H1 (cell line): Measurements from ENCODE around the gene MYLK3.
"Not testable (repeated sequence)": the region's sequence is repeated elsewhere in the genome, so short reads cannot be mapped to it uniquely, and the experiment has no call there.

Experiments
- CTCF ChIP-seq, 3 experiments: IDR thresholded peaks; 1 replicate in 2 of 3; 2 replicates in 1 of 3; pipeline versions ENCODE4 v1.5.1 to v1.6.1; 2011; ENCODE audit warnings: low read length in 3 of 3, mild to moderate bottlenecking in 3 of 3, inconsistent platforms in 2 of 3, low read depth in 1 of 3, moderate library complexity in 1 of 3; ENCODE audit not compliant: insufficient read depth in 1 of 3; ENCODE audit errors: control extremely low read depth in 1 of 3
- EP300 ChIP-seq, 2 experiments: IDR thresholded peaks; 1 replicate in 1 of 2; 2 replicates in 1 of 2; pipeline ENCODE4 v1.6.1; 2011 to 2012; ENCODE audit warnings: low read depth in 2 of 2, low read length in 2 of 2, mild to moderate bottlenecking in 2 of 2, borderline replicate concordance in 1 of 2, inconsistent platforms in 1 of 2, moderate library complexity in 1 of 2
- POLR2A ChIP-seq, 2 experiments: IDR thresholded peaks; 1 replicate in 1 of 2; 2 replicates in 1 of 2; pipeline ENCODE4 v1.6.1; 2011; ENCODE audit warnings: low read depth in 2 of 2, low read length in 2 of 2, mild to moderate bottlenecking in 2 of 2; ENCODE audit errors: control extremely low read depth in 1 of 2
- POLR2AphosphoS5 ChIP-seq: IDR thresholded peaks from 2 replicates; pipeline ENCODE4 v1.6.1; 2011; ENCODE audit warnings: low read depth, low read length
- RFX5 ChIP-seq: IDR thresholded peaks from 2 replicates; pipeline ENCODE4 v1.6.1; 2011; ENCODE audit warnings: low read depth, low read length, improper control_type of control experiment, borderline replicate concordance
- TBP ChIP-seq: IDR thresholded peaks from 2 replicates; pipeline ENCODE4 v1.6.1; 2011; ENCODE audit warnings: low read depth, low read length, improper control_type of control experiment

GRCh38 chr16:46784569-46784968 lies 36.4 kb upstream of the MYLK3 start:
- TF ChIP-seq EP300 (IDR thresholded peaks at IDR 0.05; ENCODE audit: borderline replicate concordance in 1 of 2, low read depth in 2 of 2, low read length in 2 of 2); TBP; CTCF (IDR thresholded peaks at IDR 0.05; ENCODE audit: control extremely low read depth in 1 of 3, insufficient read depth in 1 of 3, low read depth in 1 of 3, low read length in 3 of 3); POLR2A (IDR thresholded peaks at IDR 0.05; ENCODE audit: control extremely low read depth in 1 of 2, low read depth in 2 of 2, low read length in 2 of 2); POLR2AphosphoS5; RFX5: not testable (repeated sequence)
